ENCODE results near the gene ANKRD13C.
A peak's percentile ranks its signal among the peaks of the same experiment; 100 is the strongest.
"Not testable (repeated sequence)": the region's sequence is repeated elsewhere in the genome, so short reads cannot be mapped to it uniquely, and the experiment has no call there.

ANKRD13C gene

GRCh38 chr1:70354332-70355110, at the start of gene ANKRD13C:
TSS of gene ANKRD13C (minus strand) at chr1:70354722. CDS start at chr1:70354408, 314 bp downstream.
- peak; percentile 96 for DNase-seq

- peak; percentile 49 for DNase-seq
Measured at GRCh38 chr1:70403759-70404158, 49.2 kb upstream of the ANKRD13C start.

GRCh38 chr1:70401974-70402373, 47.5 kb upstream of the ANKRD13C start:
- no peak for DNase-seq

- no peak for DNase-seq
Measured at GRCh38 chr1:70400335-70400734, 45.8 kb upstream of the ANKRD13C start.

GRCh38 chr1:70397013-70397412, 42.5 kb upstream of the ANKRD13C start:
- no peak for DNase-seq

- DNase-seq = no peak
Measured at GRCh38 chr1:70396607-70397006, 42.1 kb upstream of the ANKRD13C start.

- DNase-seq = no peak
Measured at GRCh38 chr1:70392626-70393025, 38.1 kb upstream of the ANKRD13C start.

- DNase-seq = no peak
Measured at GRCh38 chr1:70387507-70387906, 33.0 kb upstream of the ANKRD13C start.

- DNase-seq = no peak
Measured at GRCh38 chr1:70386121-70386520, 31.6 kb upstream of the ANKRD13C start.

GRCh38 chr1:70385477-70385876, 31.0 kb upstream of the ANKRD13C start:
- DNase-seq = no peak

- DNase-seq = no peak
Measured at GRCh38 chr1:70384542-70384941, 30.0 kb upstream of the ANKRD13C start.

- no peak for DNase-seq
Measured at GRCh38 chr1:70383483-70383882, 29.0 kb upstream of the ANKRD13C start.

GRCh38 chr1:70382682-70383081, 28.2 kb upstream of the ANKRD13C start:
- no peak for DNase-seq

- DNase-seq = no peak
Measured at GRCh38 chr1:70376196-70376595, 21.7 kb upstream of the ANKRD13C start.

- not testable (repeated sequence) for DNase-seq
Measured at GRCh38 chr1:70373580-70373979, 19.1 kb upstream of the ANKRD13C start.

- no peak for DNase-seq
Measured at GRCh38 chr1:70372426-70372825, 17.9 kb upstream of the ANKRD13C start.

- not testable (repeated sequence) for DNase-seq
Measured at GRCh38 chr1:70371586-70371985, 17.1 kb upstream of the ANKRD13C start.

GRCh38 chr1:70367397-70367796, 12.9 kb upstream of the ANKRD13C start:
- DNase-seq = not testable (repeated sequence)

- DNase-seq = not testable (repeated sequence)
Measured at GRCh38 chr1:70366997-70367396, 12.5 kb upstream of the ANKRD13C start.

- DNase-seq = not testable (repeated sequence)
Measured at GRCh38 chr1:70366425-70366952, 12.0 kb upstream of the ANKRD13C start.

- DNase-seq = no peak
Measured at GRCh38 chr1:70364439-70364838, 9.9 kb upstream of the ANKRD13C start.

- DNase-seq = no peak
Measured at GRCh38 chr1:70361727-70362398, 7.3 kb upstream of the ANKRD13C start.

GRCh38 chr1:70360321-70360720, 5.8 kb upstream of the ANKRD13C start:
- no peak for DNase-seq

GRCh38 chr1:70358921-70359564, 4.5 kb upstream of the ANKRD13C start:
- DNase-seq = no peak
